ENCODE measurements around the gene SEL1L3. TPM values are rescaled to one million over a fixed set of nuclear protein-coding genes. Genes with fewer than 3 reads are reported as not detected.

SEL1L3 gene
- total and polyA plus RNA-seq, 9 of the 15 experiments (the other 6 are each of a cell fraction or from before 2014, with no cell fraction given): 10.0 to 44.3 (median 21.6) TPM

DNA sequence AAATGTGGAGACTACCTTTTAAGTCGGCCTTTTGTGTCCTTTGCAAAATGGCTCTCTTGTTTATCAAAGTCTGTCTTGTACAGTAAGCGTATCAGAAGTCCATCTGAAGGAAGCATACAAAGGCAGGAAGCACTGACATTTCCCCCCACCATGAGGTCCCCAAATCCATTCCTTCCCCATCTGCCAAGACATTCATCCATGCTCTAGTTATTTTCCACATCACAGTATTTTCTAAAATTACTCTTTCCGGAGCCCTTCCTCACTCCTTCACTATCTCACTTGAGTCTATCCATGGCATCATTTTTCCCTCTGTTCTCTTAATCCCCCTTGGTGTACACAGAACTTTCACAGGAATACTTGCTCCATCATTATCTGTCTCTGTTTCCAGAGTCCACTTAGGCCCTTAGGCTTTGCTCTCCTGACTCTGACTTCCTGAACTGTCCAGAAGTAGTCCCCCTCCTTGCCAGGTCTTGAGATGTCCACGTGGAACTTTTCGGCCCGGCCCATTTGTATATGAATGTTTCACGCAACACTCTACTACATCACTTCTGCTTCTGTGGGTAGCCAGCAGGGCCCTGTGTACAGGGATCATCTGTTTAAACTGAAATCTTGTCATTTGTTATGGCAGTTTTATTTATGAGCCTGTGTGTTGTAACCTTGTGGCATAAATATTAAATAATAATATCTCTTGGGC, 2.1 kb downstream of the SEL1L3 start (continued):
- no peak for TF ChIP-seq MAZ (CRISPR knock-in tag; conservative IDR thresholded peaks at IDR 0.05 in 1 of 2, IDR thresholded peaks at IDR 0.05 in 1 of 2)
- no peak for TF ChIP-seq DEAF1 (CRISPR knock-in tag; IDR thresholded peaks at IDR 0.05)
- peak in 1 of 2 experiments; percentile 22; a peak in 1 of 4 replicates for TF ChIP-seq HDAC1 (IDR thresholded peaks at IDR 0.05)
- peak; percentile 74 for TF ChIP-seq SPI1 (IDR thresholded peaks at IDR 0.05; ENCODE audit: borderline replicate concordance, low read depth, low read length)
- 0 out of 4 replicates have a peak, but pooled peaks of 1 of the 2 experiments have one; percentile 24 for TF ChIP-seq NRF1 (conservative IDR thresholded peaks at IDR 0.05 in 1 of 2, IDR thresholded peaks at IDR 0.05 in 1 of 2)
- TF ChIP-seq, protein P1, sequence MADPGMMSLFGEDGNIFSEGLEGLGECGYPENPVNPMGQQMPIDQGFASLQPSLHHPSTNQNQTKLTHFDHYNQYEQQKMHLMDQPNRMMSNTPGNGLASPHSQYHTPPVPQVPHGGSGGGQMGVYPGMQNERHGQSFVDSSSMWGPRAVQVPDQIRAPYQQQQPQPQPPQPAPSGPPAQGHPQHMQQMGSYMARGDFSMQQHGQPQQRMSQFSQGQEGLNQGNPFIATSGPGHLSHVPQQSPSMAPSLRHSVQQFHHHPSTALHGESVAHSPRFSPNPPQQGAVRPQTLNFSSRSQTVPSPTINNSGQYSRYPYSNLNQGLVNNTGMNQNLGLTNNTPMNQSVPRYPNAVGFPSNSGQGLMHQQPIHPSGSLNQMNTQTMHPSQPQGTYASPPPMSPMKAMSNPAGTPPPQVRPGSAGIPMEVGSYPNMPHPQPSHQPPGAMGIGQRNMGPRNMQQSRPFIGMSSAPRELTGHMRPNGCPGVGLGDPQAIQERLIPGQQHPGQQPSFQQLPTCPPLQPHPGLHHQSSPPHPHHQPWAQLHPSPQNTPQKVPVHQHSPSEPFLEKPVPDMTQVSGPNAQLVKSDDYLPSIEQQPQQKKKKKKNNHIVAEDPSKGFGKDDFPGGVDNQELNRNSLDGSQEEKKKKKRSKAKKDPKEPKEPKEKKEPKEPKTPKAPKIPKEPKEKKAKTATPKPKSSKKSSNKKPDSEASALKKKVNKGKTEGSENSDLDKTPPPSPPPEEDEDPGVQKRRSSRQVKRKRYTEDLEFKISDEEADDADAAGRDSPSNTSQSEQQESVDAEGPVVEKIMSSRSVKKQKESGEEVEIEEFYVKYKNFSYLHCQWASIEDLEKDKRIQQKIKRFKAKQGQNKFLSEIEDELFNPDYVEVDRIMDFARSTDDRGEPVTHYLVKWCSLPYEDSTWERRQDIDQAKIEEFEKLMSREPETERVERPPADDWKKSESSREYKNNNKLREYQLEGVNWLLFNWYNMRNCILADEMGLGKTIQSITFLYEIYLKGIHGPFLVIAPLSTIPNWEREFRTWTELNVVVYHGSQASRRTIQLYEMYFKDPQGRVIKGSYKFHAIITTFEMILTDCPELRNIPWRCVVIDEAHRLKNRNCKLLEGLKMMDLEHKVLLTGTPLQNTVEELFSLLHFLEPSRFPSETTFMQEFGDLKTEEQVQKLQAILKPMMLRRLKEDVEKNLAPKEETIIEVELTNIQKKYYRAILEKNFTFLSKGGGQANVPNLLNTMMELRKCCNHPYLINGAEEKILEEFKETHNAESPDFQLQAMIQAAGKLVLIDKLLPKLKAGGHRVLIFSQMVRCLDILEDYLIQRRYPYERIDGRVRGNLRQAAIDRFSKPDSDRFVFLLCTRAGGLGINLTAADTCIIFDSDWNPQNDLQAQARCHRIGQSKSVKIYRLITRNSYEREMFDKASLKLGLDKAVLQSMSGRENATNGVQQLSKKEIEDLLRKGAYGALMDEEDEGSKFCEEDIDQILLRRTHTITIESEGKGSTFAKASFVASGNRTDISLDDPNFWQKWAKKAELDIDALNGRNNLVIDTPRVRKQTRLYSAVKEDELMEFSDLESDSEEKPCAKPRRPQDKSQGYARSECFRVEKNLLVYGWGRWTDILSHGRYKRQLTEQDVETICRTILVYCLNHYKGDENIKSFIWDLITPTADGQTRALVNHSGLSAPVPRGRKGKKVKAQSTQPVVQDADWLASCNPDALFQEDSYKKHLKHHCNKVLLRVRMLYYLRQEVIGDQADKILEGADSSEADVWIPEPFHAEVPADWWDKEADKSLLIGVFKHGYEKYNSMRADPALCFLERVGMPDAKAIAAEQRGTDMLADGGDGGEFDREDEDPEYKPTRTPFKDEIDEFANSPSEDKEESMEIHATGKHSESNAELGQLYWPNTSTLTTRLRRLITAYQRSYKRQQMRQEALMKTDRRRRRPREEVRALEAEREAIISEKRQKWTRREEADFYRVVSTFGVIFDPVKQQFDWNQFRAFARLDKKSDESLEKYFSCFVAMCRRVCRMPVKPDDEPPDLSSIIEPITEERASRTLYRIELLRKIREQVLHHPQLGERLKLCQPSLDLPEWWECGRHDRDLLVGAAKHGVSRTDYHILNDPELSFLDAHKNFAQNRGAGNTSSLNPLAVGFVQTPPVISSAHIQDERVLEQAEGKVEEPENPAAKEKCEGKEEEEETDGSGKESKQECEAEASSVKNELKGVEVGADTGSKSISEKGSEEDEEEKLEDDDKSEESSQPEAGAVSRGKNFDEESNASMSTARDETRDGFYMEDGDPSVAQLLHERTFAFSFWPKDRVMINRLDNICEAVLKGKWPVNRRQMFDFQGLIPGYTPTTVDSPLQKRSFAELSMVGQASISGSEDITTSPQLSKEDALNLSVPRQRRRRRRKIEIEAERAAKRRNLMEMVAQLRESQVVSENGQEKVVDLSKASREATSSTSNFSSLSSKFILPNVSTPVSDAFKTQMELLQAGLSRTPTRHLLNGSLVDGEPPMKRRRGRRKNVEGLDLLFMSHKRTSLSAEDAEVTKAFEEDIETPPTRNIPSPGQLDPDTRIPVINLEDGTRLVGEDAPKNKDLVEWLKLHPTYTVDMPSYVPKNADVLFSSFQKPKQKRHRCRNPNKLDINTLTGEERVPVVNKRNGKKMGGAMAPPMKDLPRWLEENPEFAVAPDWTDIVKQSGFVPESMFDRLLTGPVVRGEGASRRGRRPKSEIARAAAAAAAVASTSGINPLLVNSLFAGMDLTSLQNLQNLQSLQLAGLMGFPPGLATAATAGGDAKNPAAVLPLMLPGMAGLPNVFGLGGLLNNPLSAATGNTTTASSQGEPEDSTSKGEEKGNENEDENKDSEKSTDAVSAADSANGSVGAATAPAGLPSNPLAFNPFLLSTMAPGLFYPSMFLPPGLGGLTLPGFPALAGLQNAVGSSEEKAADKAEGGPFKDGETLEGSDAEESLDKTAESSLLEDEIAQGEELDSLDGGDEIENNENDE (IDR thresholded peaks at IDR 0.05; ENCODE audit: low read depth, low read length): no peak
- TF ChIP-seq, protein P2, sequence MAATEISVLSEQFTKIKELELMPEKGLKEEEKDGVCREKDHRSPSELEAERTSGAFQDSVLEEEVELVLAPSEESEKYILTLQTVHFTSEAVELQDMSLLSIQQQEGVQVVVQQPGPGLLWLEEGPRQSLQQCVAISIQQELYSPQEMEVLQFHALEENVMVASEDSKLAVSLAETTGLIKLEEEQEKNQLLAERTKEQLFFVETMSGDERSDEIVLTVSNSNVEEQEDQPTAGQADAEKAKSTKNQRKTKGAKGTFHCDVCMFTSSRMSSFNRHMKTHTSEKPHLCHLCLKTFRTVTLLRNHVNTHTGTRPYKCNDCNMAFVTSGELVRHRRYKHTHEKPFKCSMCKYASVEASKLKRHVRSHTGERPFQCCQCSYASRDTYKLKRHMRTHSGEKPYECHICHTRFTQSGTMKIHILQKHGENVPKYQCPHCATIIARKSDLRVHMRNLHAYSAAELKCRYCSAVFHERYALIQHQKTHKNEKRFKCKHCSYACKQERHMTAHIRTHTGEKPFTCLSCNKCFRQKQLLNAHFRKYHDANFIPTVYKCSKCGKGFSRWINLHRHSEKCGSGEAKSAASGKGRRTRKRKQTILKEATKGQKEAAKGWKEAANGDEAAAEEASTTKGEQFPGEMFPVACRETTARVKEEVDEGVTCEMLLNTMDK (IDR thresholded peaks at IDR 0.05; ENCODE audit: borderline replicate concordance, insufficient read depth, low read depth, low read length, poor library complexity, severe bottlenecking): no peak
- TF ChIP-seq TSC22D4 (tag; IDR thresholded peaks at IDR 0.05): no peak
